HG03565 (cell line): ENCODE measurements around the gene CAV1.
A peak's percentile ranks its signal among the peaks of the same experiment; 100 is the strongest.

Experiments used
- ATAC-seq: cut with Tn5 transposase; IDR thresholded peaks from one replicate; pipeline ENCODE4 v1.9.1; 2021; ENCODE audit warnings: mild to moderate bottlenecking, moderate library complexity; ENCODE audit not compliant: unreplicated experiment

CAV1 gene

DNA sequence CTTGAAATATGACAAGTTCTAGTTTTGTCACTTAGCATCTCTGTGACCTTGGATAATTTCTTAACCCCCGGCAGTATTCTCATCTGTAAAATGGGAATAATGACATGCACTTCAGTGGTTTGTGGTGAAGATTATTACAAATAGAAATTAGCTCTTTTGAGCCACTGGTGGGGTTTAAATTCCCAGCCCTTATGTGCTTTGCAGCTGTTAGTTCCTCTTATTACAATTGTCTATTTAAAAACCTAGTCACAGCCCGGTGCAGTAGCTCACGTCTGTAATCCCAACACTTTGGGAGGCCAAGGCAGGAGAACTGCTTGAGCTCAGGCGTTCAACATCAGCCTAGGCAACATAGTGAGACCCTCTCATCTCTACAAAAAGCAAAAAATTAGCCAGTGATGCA lies 30.1 kb downstream of the CAV1 start:
- no peak for ATAC-seq

DNA sequence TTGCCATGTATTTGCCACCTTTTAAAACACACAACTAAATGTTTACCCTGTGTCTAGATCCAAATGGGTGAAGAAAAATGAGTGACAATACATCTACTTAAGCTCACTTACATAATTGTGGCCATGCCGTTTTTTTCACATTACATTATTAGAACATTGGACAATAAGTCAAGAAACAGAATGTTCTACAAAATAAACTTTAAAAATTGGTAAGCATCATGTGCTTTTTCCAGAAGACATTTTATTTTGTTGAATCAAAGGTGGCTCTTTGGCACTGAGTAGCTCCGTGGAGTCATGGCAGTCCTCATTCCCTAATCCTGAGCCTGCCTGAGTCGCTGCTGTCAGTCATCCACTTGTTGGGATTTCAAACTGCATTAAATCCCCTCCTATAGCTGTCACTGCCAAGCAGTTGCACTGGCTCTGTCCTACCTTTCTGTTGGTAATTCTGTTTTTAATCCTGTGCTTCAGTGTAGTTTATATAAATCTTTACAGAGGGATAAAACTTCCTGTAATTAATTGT lies 32.3 kb downstream of the CAV1 start:
- no peak for ATAC-seq

- ATAC-seq, result no peak
Observed at GRCh38 chr7:116557901-116558300, 33.1 kb downstream of the CAV1 start.

- no peak for ATAC-seq
Observed at GRCh38 chr7:116560021-116560970, 35.5 kb downstream of the CAV1 start.

GRCh38 chr7:116561697-116562483 lies 37.1 kb downstream of the CAV1 start:
- ATAC-seq, result no peak

DNA sequence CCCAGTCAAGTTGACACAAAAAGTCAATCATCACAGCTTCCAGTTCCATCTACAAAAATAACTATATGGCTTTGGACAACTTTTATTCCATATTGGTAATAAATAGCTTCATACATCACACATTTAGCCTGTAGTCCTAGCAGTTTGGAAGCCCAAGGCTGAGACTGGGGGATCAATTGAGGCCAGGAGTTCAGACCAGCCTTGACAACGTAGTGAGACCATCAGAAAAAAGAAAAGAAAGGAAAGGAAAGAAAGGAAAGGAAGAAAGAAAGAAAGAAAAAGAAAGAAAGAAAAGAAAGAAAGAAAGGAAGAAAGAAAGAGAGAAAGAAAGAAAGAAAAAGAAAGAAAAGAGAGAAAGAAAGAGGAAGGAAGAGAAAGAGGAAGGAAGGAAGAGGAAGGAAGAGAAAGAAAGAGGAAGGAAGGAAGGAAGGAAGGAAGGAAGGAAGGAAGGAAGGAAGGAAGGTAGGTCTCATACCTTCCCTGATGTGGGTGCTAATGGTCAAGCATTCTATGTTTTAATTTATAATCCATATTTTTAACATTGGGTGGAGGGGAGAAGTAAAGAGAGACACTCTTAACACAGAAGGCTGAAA lies 37.8 kb downstream of the CAV1 start:
- ATAC-seq, result no peak

GRCh38 chr7:116565981-116566380 lies 41.1 kb downstream of the CAV1 start:
- ATAC-seq, result no peak

DNA sequence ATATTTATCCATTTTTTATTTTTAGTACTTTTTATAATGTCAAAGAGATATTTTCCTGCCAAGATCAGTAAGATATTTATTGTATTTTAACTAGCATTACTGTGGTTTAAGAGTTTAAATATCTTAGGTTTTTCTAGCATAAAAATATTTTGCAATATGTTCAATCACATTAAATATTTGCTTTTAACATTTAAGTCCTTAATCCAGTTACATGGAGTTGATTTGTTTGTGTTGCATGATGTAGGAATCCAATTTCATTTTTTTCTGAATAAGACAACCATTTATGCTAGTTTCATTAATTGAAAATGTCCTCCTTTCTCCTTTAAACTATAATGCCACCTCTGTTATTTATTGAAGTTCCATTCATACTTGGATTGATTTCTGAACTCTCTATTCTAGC lies 41.8 kb downstream of the CAV1 start:
- no peak for ATAC-seq

- no peak for ATAC-seq
Observed at GRCh38 chr7:116569737-116570136, 44.9 kb downstream of the CAV1 start.

DNA sequence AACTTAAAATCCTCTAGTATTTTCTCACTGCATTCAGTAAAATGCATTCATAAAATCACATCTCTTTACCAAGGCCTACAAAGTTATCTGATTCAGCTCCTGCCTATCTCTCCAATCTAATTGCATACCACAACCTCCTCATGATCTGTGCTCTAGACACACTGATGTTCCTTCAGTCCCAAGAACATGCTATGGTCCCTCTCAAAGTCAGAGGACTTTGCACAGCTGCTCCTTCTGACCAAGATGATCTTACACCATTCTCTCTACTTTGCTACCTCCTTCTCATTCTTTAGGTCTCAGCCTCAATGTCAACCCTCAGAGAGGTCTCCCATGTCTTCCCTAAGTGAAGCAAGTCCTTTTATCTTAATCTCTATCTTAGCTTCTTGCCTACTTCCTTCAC lies 45.5 kb downstream of the CAV1 start:
- no peak for ATAC-seq

- no peak for ATAC-seq
Observed at GRCh38 chr7:116571037-116571436, 46.2 kb downstream of the CAV1 start.

- no peak for ATAC-seq
Observed at GRCh38 chr7:116571552-116571951, 46.7 kb downstream of the CAV1 start.

GRCh38 chr7:116572036-116572435 lies 47.2 kb downstream of the CAV1 start:
- ATAC-seq, result no peak

DNA sequence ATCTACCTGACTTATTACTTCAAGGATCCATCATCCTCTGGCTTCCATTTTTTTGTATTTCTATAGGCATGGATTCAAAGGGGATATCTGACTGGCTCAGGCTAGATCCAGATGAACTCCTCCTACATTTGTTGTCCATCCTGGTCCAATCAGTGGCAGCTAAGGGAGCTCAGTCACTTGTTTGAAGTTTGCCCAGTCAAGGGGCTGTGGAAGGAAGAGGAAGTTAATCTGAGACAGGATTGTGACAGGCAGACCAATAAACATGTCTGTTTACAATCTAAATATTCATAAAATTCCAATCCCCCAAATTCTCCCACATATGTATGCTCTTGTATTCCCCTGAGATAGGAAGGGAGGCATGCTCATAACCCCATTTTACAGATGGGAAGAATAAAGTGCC lies 48.7 kb downstream of the CAV1 start:
- no peak for ATAC-seq

- no peak for ATAC-seq
Observed at GRCh38 chr7:116574025-116574822, 49.4 kb downstream of the CAV1 start.

GRCh38 chr7:116575853-116576252 lies 51.0 kb downstream of the CAV1 start:
- ATAC-seq, result no peak

GRCh38 chr7:116576350-116577319 lies 51.8 kb downstream of the CAV1 start:
- ATAC-seq, result peak; percentile 15

GRCh38 chr7:116577320-116577871 lies 52.6 kb downstream of the CAV1 start:
- ATAC-seq, result peak; percentile 81

DNA sequence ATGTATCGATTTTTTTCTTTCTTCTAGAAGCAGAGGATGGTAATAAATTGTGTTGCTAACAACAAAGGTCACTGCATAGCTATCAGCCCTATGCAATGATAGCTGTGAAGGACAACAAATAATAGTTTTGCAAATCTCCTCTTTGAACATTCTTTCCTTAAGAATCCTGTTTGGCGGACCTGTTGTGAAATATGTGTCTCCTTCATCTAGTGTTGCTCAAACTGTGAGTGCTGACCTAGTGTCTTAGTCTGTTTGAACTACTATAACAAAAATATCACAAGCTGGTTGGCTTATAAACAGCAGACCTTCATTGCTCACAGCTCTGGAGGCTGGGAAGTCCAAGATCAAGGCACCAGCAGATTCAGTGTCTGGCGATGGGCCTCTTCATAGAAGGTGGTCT lies 53.7 kb downstream of the CAV1 start:
- no peak for ATAC-seq
